HG03139 (cell line): ENCODE results near the gene EPHA3.

Source experiments
- ATAC-seq: cut with Tn5 transposase; IDR thresholded peaks from one replicate; pipeline ENCODE4 v1.9.1; 2021; ENCODE audit not compliant: unreplicated experiment

Gene EPHA3

DNA sequence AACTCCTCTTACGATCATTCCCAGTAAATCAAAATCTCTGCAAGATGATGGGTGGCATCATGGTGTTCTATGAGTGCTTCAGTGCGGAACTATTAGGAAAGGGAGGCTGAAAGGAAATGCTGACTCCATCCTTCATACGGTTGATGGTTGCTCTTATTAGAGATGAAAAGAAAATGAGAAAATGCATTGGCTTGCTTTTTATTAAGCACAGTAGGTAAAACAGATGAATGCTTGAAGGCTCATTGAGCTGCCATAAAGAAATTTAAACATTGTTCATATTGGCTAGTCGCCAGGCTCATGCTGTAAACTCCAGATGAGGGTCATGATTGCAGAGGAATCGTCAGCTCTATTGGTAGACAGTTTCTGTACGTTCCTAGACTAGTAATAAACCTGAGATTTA lies 115.8 kb downstream of the EPHA3 start:
- ATAC-seq, result no peak

DNA sequence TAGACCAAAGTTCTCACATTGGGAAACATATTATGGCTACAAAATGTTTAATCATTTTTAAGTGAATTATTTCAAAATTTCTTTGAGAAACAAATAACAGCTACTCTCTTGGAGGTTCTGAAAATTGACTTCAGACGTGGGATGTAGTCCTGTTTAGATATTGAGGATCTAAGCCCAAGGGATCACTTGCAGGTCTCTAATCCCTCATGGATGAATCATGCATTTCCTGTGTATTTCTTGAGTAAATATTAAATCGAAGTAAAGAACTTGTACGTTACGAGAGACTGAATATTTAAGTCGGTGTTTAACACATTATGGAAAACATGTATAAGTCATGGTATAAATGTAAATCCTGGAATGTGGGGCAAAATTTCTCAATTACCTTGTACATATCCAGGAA lies 119.8 kb downstream of the EPHA3 start:
- no peak for ATAC-seq

DNA sequence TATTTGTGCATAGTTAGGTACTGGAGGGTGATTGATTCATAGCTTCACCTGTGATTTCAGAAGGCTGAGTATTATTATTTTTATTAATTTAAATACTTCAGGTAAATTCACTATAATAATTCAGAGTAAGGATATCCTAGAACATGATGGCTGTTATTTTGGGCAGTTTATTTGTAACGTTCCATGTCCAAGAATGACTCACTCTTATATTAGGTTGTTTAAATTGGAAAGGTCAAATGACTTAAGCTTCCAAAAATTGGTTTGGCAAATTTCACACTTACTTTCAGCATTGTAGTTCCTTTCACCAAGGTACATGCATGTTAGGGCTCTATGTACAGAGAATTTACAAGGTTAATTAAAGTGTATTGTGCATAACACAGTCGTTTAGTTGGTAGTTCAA lies 120.2 kb downstream of the EPHA3 start:
- ATAC-seq, result no peak

DNA sequence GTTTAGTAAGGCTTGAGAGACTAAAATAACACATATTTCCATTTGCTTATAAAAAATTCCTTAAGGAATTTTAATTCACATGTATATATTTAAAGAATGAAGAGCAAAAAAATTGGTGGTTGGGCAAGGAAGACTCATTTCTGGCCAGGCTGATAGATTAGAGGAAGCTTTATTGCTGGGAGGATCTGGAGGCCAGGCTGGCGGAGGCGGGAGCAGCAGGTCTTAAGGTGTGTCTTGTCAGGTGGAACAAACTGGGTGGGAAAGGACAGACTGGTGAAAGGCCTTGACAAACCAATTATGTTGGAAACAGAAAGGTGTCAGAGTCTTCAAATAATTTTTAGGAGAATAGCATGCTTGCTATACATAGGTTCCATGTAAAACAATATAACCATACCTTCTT lies 124.7 kb downstream of the EPHA3 start:
- no peak for ATAC-seq

DNA sequence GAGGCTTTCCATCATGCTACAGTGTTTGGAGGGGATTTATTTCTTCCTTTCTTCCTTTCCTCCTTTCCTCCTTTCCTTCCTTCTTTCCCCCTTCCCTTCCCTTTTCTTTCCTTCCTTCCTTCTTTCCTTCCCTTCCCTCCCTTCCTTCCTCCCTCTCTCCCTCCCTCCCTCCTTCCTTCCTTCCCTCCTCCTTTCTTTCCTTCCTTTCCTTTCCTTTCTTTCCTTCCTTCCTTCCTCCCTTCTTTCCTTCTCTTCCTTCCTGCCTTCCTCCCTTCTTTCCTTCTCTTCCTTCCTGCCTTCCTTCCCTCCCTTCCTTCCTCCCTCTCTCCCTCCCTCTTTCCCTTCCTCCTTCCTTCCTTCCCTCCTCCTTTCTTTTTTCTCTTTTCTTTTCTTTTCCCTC lies 127.2 kb downstream of the EPHA3 start:
- no peak for ATAC-seq

- ATAC-seq, result no peak
These were observed 131.4 kb downstream of the EPHA3 start for GRCh38 chr3:89238846-89239245.

GRCh38 chr3:89239774-89240173 lies 132.4 kb downstream of the EPHA3 start:
- no peak for ATAC-seq

GRCh38 chr3:89245612-89246011 lies 138.2 kb downstream of the EPHA3 start:
- no peak for ATAC-seq

GRCh38 chr3:89246326-89246725 lies 138.9 kb downstream of the EPHA3 start:
- ATAC-seq, result no peak

DNA sequence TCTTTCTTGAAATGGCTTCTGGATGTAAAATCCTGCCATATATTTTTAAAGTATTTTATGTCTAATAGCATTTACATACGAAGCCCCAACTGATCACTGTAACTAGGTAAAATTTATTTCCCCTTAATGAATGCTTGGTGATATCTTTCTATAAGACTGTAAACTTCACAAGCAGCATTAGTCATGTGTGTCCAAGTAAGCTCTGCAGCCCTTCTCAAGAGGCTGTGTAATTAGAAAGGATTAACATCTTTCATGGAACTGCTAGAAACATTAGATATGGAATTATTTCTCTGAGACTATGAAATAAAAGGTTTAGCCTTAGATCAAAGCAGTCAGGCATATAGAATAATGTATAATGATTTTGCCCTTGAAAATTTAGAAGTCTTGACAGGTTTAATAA lies 143.3 kb downstream of the EPHA3 start:
- no peak for ATAC-seq

DNA sequence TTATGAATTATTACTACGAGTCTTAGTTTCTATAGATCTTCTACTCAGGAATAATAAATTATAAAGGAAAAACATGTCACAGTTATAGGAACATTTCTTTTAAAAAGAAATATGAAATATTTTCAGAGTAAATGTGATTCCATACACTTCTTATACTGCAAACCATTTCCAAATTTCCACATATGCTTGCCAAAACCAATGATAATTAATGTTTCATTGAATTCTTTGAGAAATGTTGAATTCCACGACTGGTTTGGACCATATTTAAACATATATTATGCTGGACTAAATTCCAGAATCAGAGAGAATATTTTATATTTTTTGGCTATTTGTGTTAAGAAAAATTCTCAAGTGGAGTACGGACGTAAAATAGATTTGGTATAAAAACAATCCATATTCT lies 144.6 kb downstream of the EPHA3 start:
- no peak for ATAC-seq

DNA sequence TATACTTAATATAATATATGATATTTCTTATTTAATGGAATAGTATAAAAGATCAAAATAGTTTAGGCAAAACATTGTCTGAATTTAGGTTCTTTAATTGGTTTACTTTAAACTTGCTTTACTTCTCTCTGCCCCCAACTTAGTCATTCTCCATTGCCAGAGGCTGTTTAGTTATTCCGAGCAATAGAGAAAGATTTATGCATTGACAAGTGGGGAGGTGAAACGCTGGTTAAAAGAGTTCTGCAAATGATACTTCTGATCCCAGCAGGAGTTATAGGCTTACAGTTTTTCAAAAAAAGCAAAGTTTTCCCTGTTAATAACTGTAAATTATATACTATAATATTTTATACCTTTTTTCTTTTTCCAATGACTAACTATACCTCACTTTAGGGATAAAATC lies 145.4 kb downstream of the EPHA3 start:
- ATAC-seq, result no peak

DNA sequence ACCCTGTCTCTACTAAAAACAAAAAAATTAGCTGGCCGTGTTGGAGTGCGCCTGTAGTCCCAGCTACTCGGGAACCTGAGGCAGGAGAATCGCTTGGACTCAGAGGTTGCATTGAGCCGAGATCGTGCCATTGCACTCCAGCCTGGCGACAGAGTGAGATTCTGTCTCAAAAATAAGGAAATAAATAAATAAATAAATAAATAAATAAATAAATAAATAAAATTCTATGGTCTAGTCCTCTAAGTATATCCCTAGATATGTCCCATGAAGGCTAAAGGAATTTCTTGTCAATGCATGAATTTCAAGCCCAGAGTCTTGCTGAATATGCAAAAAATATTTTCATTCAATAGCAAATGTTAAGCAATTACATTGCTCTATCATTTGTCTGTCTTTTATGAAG lies 149.0 kb downstream of the EPHA3 start:
- no peak for ATAC-seq

GRCh38 chr3:89256882-89257281 lies 149.5 kb downstream of the EPHA3 start:
- ATAC-seq, result no peak

DNA sequence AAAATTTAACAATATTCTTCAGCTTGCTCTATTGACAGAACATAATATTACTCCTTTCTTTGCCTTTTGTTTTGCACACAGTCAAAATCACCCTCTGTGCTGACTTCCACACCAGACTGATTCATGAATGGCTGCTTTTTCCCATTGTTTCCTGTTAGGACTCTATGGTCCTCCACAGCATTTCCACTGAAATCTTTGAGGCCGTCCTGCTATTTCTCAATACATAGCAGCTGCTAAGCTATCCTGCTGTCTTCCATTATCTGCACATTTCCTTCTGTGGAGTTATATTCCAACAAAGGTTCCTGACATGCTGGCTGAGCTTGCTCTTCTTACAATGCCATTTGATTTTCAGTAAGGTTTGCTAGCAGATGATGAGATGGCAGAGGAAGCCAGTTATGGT lies 153.3 kb downstream of the EPHA3 start:
- no peak for ATAC-seq

DNA sequence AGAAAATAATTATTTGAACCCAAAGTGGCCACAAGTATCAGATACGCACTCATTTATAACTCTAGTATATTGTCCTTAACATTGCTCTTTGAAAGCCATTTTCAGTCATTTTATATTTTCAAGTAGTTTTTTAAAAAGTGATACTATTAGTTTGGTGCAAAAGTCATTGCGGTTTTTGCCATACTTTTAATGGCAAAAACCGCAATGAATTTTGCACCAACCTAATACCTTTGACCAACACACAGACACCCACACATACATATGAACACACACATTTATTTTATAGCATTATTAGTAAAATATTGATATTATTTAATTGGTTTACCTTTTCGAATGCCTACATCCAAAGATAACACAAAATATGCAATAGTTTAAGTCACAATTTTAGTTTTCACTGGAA lies 154.3 kb downstream of the EPHA3 start:
- ATAC-seq, result no peak

- ATAC-seq, result no peak
These were observed 155.0 kb downstream of the EPHA3 start for GRCh38 chr3:89262309-89262929.

GRCh38 chr3:89264037-89264560 lies 156.7 kb downstream of the EPHA3 start:
- ATAC-seq, result no peak

DNA sequence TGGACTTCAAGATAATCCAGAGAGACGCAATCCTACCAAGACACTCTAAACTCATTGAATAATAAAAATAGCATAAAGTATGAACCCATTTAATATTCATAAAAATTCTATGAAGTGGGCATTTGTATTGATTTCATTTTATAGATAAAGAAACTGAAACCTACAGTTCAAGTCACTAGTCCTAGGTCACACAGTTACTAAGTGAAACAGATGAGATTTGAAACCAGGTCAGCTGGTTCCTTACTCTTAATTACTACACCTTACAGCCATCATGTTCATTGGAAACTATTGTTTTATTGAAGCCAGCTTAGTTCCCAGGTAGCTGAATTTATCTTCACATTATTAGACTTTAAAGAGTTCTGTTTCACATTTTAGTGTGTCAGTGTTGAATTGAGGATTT lies 158.7 kb downstream of the EPHA3 start:
- ATAC-seq, result no peak

DNA sequence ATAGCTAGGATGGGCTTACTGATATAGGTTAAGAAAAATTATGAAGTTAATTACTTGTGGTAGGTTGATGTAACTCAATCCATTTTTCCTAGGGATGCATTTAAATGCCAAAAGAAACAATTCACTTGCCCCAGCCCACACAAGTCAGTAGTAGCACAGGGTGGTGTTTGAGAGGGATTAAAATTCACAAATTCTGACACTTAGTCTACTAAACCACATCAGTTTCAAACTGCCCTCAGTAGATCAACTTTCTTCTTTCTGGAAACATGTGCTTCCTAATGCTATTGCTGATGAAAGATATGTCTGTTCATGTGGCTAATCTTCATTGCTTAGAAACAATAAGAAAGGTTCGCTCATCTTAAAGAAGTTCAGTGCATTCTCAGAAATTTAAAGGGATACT lies 160.6 kb downstream of the EPHA3 start:
- no peak for ATAC-seq

- no peak for ATAC-seq
These were observed 162.8 kb downstream of the EPHA3 start for GRCh38 chr3:89270201-89270600.

- ATAC-seq, result no peak
These were observed 167.6 kb downstream of the EPHA3 start for GRCh38 chr3:89275001-89275400.

DNA sequence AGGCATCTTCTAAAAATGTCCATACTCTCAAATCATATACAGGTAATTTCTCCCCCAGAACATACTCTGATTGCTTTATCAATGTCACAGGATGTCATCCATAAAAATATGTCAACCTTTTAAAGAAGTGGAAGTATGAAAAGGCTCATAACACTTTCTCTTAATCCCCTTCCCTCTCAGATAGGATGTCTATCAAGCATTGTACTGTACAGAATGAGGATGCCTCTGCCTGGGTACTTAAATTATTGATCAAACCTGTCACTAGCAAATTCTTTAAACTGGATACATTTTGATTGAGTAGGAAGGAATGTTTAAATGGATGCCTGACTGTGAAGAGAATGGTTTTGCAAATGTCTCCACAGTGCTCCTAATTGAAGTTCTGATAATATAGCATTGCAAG lies 168.7 kb downstream of the EPHA3 start:
- no peak for ATAC-seq
